ENCODE data around the gene MYCN. TPM values are rescaled to one million over a fixed set of nuclear protein-coding genes. Genes with fewer than 3 reads are reported as not detected.

Gene MYCN
- total and polyA plus RNA-seq, 2 of the 4 experiments (the other 2 are of a cell fraction): not detected

- no peak overlapping the region for H3K4me2 ChIP-seq (ENCODE audit: low read depth, low read length)
- H2BK15ac ChIP-seq (ENCODE audit: low read depth, low read length): no peak overlapping the region
- H3K4ac ChIP-seq (ENCODE audit: low read depth, low read length): no peak overlapping the region
- H3K14ac ChIP-seq (replicated peaks; ENCODE audit: low read depth, low read length): no peak overlapping the region
- H3K27me3 ChIP-seq (ENCODE audit: control insufficient read depth, insufficient read depth, low read length): no peaks in the 10 kb centered on the region
- H3K9me3 ChIP-seq (ENCODE audit: control insufficient read depth, insufficient read depth, low read length): peaks cover 12% of the 10 kb centered on the region
- TF ChIP-seq BHLHE40 (IDR thresholded peaks at IDR 0.05; ENCODE audit: low read depth, low read length): no peak
- no peak for TF ChIP-seq CEBPB (IDR thresholded peaks at IDR 0.05; ENCODE audit: low read depth, low read length)
- TF ChIP-seq RAD21 (IDR thresholded peaks at IDR 0.05; ENCODE audit: low read length): no peak
- no peak for TF ChIP-seq MXI1 (IDR thresholded peaks at IDR 0.05; ENCODE audit: borderline replicate concordance, low read depth, low read length)
- no peak for TF ChIP-seq SMC3 (IDR thresholded peaks at IDR 0.05; ENCODE audit: low read depth, low read length)
- no peak for TF ChIP-seq CHD1 (IDR thresholded peaks at IDR 0.05; ENCODE audit: low read depth, low read length)
- no peak for TF ChIP-seq FOS (IDR thresholded peaks at IDR 0.05; ENCODE audit: low read depth, low read length)
- TF ChIP-seq MAZ (IDR thresholded peaks at IDR 0.05; ENCODE audit: borderline replicate concordance, low read depth, low read length): no peak
- no peak for TF ChIP-seq RCOR1 (IDR thresholded peaks at IDR 0.05; ENCODE audit: insufficient replicate concordance, low read length)
- no peak for TF ChIP-seq CTCF (conservative IDR thresholded peaks at IDR 0.05; ENCODE audit: low read depth, low read length)
- no peak for TF ChIP-seq USF2 (IDR thresholded peaks at IDR 0.05; ENCODE audit: low read depth, low read length)
- no peak for TF ChIP-seq ELK1 (IDR thresholded peaks at IDR 0.05; ENCODE audit: borderline replicate concordance, low read depth, low read length)
- no peak for TF ChIP-seq NFE2L2 (IDR thresholded peaks at IDR 0.05; ENCODE audit: low read depth, low read length)
- TF ChIP-seq RFX5 (IDR thresholded peaks at IDR 0.05; ENCODE audit: low read depth, low read length): no peak
- TF ChIP-seq MAFK (IDR thresholded peaks at IDR 0.05; ENCODE audit: low read depth, low read length): no peak
- TF ChIP-seq POLR2A (IDR thresholded peaks at IDR 0.05; ENCODE audit: low read depth, low read length): no peak
- POLR2A ChIA-PET (ENCODE audit: unreplicated experiment): no interaction called here
- H3K36me3 ChIP-seq (ENCODE audit: control insufficient read depth, insufficient read depth, low read length): no peaks in the 10 kb centered on the region
- WGBS, 2 experiments (ENCODE audit: extremely low coverage in 2 of 2, insufficient read length in 1 of 2): no CpG with 5 or more reads among the region's 4 CpGs
- DNase-seq (no peak), ATAC-seq (ENCODE audit: low read depth) (no peak)
- H2AK5ac ChIP-seq (ENCODE audit: low read depth, low read length): no peak overlapping the region
- no peak overlapping the region for H3K18ac ChIP-seq (ENCODE audit: low read depth, low read length)
- in situ Hi-C loops (cut with MboI; ENCODE audit: low sequenced_read_pairs) (no loop called here), intact Hi-C loops (cut with micrococcal nuclease) (no loop called here), dilution Hi-C loops (cut with HindIII; ENCODE audit: low sequenced_read_pairs, unreplicated experiment) (no loop called here)
- no TSS peak for BruUV-seq (replicated peaks)
- H3K9ac ChIP-seq (ENCODE audit: low read depth, low read length): no peak overlapping the region
- H3K9me1 ChIP-seq (ENCODE audit: insufficient read depth, low read length): no peaks in the 10 kb centered on the region
- no peak overlapping the region for H3K56ac ChIP-seq (ENCODE audit: extremely low read depth, insufficient read depth, low read length)
- H4K20me1 ChIP-seq (ENCODE audit: insufficient read depth, low read length): no peaks in the 10 kb centered on the region
- no peaks in the 10 kb centered on the region for H3K4me1 ChIP-seq (ENCODE audit: control insufficient read depth, insufficient read depth, low read length)
- H3K23ac ChIP-seq (ENCODE audit: low read depth, low read length): no peak overlapping the region
- H4K8ac ChIP-seq (ENCODE audit: low read depth in 2 of 2, low read length in 2 of 2): no peak overlapping the region
- CTCF ChIA-PET: no interaction called here
- no peak overlapping the region for H2BK20ac ChIP-seq (ENCODE audit: low read depth, low read length)
- H2BK120ac ChIP-seq (ENCODE audit: low read depth, low read length): no peak overlapping the region
- H3K27ac ChIP-seq (ENCODE audit: insufficient read depth, low read length): no peak overlapping the region
- H3K4me3 ChIP-seq (ENCODE audit: insufficient read depth, low read depth, low read length): no peak overlapping the region
- no peak overlapping the region for H2BK5ac ChIP-seq (ENCODE audit: low read depth, low read length, poor library complexity, severe bottlenecking)
- no peaks in the 10 kb centered on the region for H3K79me1 ChIP-seq (ENCODE audit: low read depth in 1 of 2, low read length in 2 of 2)
- no peak overlapping the region for H4K5ac ChIP-seq (ENCODE audit: low read depth, low read length)
- H4K91ac ChIP-seq (ENCODE audit: insufficient read depth, low read depth, low read length): no peak overlapping the region
- no peak overlapping the region for H2AK9ac ChIP-seq (replicated peaks; ENCODE audit: low read depth, low read length, poor library complexity)
- H2AFZ ChIP-seq (replicated peaks; ENCODE audit: low read length, poor library complexity): no peak overlapping the region
These were observed 30.6 kb upstream of the MYCN start for GRCh38 chr2:15909736-15910135.
